Measurements from ENCODE around the gene UBL7. TPM values are rescaled to one million over a fixed set of nuclear protein-coding genes. Genes with fewer than 3 reads are reported as not detected.

The UBL7 gene, protein sequence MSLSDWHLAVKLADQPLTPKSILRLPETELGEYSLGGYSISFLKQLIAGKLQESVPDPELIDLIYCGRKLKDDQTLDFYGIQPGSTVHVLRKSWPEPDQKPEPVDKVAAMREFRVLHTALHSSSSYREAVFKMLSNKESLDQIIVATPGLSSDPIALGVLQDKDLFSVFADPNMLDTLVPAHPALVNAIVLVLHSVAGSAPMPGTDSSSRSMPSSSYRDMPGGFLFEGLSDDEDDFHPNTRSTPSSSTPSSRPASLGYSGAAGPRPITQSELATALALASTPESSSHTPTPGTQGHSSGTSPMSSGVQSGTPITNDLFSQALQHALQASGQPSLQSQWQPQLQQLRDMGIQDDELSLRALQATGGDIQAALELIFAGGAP
- 53.5 and 62.1 TPM in 2 replicates for total RNA-seq

DNA sequence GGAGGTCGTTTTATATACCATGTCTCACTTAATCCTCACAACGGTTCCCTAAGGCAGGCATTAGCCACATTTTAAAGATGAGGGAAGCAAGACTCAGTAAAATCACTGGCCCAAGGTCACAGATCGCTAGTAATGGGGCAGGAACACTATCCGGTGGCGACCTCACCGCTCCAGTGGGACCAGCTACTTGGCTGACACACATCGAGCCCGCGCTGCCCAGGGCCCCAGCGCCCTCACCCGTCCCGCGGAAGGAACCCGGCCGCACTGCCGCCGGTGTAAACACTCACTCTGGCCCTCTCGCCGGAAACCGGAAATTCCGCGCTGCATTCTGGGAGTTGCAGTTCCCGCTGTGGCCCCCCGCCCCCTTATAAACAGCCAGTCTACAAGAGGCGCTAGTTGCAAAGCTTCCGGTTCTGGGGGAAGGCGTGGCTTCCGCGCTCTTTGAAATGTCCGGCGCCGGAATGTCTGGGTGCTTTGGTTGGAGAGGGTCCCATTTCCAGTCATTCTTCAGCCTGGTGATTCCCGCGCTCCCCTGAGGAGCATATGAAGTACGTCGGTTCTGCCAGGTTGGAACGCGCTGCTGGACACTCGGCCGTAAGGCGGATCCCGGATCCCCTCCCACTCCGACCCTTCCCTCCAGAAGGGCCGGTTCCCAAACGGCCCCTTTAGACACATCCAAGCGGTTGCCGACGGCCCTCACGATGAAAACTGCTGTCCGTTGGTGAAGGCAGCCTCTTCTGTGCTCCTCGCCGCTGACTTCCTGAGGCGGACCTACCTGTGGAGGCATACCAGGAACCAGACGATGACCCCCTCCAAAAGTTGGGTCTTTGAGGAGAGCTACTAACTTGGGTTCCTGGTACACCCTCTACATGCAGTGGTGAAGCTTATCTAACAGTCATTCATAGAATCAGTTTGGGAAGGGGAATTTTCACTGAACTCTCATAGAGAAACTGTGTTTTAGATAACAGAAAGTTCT lies at the start of gene UBL7:
UBL7 (minus strand) TSS at position 290 of the 976 bp plus-strand sequence. CDS start 2,293 bp downstream, outside the sequence.
- H3K4me1 Mint-ChIP-seq, result peaks cover 42% of the 10 kb centered on the region
- H3K36me3 Mint-ChIP-seq (ENCODE audit: low read depth), result peaks cover 24% of the 10 kb centered on the region
- no peaks in the 10 kb centered on the region for H3K27me3 Mint-ChIP-seq
- H3K4me3 Mint-ChIP-seq, result peak within 1 kb of the TSS; percentile 94
- H3K9me3 Mint-ChIP-seq, result peaks cover 7% of the 10 kb centered on the region
- H3K27ac Mint-ChIP-seq, result peak within 1 kb of the TSS; percentile 94
- peak; percentile 99 for DNase-seq
- intact Hi-C loops (cut with micrococcal nuclease), result loop anchor here (1.0 to 5.0 kb wide), 7 partner anchors 22 to 321 kb away; partner anchors contain the start of genes CLK3 and CSK

DNA sequence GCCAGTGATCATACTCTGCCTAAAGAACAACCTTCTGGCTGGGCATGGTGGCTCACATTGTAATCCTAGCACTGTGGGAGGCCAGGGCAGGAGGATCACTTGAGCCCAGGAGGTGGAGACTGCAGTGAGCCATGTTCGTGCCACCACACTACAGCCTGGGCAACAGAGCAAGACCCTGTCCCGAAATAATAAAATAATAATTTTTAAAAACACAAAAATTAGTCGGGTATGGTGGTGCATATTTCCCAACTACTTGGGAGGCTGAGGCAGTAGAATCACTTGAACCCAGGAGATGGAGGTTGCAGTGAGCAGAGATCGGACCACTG lies 45.5 kb upstream of the UBL7 start:
- Mint-ChIP-seq H3K27ac (no peak overlapping the region), H3K4me1 (peaks cover 6% of the 10 kb centered on the region), H3K27me3 (no peaks in the 10 kb centered on the region), H3K4me3 (no peak overlapping the region), H3K36me3 (ENCODE audit: low read depth) (peaks cover 8% of the 10 kb centered on the region), H3K9me3 (no peaks in the 10 kb centered on the region)
- no peak for DNase-seq
- intact Hi-C loops (cut with micrococcal nuclease), result no loop called here

DNA sequence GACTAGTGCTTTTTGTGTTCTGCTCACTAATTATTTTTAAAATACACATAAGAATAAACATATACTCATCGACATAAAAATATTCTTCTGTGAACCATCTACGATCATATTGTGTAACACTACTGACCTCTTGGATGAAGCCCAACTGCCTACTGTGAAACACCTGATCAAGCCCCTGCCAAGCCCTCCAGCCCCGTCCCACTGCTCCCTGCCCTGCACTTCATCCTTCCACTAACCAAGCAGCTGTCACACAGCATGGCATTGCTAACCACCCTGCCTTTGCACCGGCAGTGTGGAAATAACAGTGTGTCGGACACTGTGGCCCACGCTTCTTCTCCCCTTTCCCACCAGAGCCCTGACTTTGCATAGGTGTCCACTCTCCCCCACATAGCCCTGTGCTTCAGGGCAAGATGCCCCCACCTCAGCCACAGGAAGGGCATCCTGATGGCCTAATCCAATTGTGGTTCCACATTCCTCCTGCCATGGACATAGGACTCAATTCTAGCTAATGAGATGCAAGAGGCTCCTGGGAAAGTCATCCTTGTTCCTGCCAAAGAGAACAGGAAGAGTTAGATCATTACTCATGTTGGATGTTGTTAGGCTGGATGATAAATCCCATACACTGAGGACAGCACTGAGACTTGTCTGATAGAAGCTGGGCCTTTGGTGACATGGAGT lies 45.0 kb upstream of the UBL7 start:
- Mint-ChIP-seq H3K36me3 (ENCODE audit: low read depth) (peaks cover 8% of the 10 kb centered on the region), H3K27ac (no peak overlapping the region), H3K27me3 (no peaks in the 10 kb centered on the region), H3K9me3 (no peaks in the 10 kb centered on the region), H3K4me1 (peaks cover 3% of the 10 kb centered on the region), H3K4me3 (no peak overlapping the region)
- DNase-seq, result no peak
- intact Hi-C loops (cut with micrococcal nuclease), result no loop called here

DNA sequence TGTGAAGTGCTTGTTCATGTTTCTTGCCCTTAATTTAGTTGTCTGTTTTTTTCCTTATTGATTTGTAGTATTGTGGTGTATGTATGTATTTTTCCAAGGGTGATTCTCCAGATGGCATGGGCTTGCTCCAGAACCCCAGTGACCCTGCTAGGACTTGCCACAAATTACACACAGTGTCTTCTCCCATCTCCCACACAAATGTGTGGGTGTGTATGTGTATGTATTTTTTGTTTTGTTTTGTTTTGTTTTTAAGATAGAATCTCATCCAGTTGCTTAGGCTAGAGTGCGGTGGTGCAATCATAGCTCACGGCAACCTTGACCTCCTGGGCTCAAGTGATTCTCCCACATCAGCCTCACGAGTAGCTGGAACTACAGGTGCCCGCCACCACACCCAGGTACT lies 43.9 kb upstream of the UBL7 start:
- intact Hi-C loops (cut with micrococcal nuclease), result no loop called here
- no peak for DNase-seq
- no peaks in the 10 kb centered on the region for H3K27me3 Mint-ChIP-seq
- H3K27ac Mint-ChIP-seq, result no peak overlapping the region
- H3K4me1 Mint-ChIP-seq, result peaks cover 3% of the 10 kb centered on the region
- no peak overlapping the region for H3K4me3 Mint-ChIP-seq
- H3K9me3 Mint-ChIP-seq, result no peaks in the 10 kb centered on the region
- peaks cover 8% of the 10 kb centered on the region for H3K36me3 Mint-ChIP-seq (ENCODE audit: low read depth)

DNA sequence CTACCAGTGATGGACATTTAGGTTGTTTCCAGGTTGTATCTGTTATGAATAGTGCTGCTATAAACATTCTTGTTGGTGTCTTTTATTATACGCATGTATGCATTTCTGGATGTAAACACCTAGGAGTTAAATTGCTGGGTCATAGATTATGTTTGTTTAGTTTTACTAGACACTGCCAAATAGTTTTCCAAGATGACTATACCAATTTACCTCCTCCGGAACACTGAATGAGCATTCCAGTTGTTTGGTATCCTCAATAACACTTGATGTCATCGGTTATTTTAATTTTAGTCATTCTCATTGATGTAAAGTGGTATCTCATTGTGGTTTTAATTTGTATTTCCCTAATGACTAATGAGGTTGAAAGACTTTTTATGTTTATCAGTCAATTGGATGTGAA lies 43.5 kb upstream of the UBL7 start:
- Mint-ChIP-seq H3K4me3 (no peak overlapping the region), H3K27me3 (no peaks in the 10 kb centered on the region), H3K36me3 (ENCODE audit: low read depth) (peaks cover 8% of the 10 kb centered on the region), H3K27ac (no peak overlapping the region), H3K4me1 (peaks cover 3% of the 10 kb centered on the region), H3K9me3 (no peaks in the 10 kb centered on the region)
- intact Hi-C loops (cut with micrococcal nuclease), result no loop called here
- DNase-seq, result no peak

DNA sequence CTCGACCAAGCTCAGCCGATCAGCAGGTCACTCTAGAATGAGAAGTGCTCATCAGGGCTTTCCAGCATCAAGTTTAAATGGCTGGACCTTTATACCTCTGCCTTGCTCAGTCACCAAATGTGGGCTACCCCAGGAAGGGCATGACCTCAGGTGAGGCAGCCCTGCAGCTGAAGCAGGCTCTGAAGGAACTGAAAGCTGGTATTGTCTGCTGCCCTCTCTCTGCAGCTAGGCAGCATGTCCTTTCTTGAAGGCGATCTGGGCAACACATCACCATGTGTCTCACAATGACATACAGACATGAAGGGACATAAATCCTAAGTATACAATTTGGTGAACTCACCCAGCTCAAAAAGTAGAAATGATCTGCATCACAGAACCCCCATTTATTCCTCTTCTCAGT lies 41.3 kb upstream of the UBL7 start:
- H3K4me1 Mint-ChIP-seq, result peaks cover 3% of the 10 kb centered on the region
- H3K9me3 Mint-ChIP-seq, result no peaks in the 10 kb centered on the region
- H3K27ac Mint-ChIP-seq, result no peak overlapping the region
- H3K27me3 Mint-ChIP-seq, result no peaks in the 10 kb centered on the region
- H3K4me3 Mint-ChIP-seq, result no peak overlapping the region
- intact Hi-C loops (cut with micrococcal nuclease), result no loop called here
- peaks cover 8% of the 10 kb centered on the region for H3K36me3 Mint-ChIP-seq (ENCODE audit: low read depth)
- no peak for DNase-seq

DNA sequence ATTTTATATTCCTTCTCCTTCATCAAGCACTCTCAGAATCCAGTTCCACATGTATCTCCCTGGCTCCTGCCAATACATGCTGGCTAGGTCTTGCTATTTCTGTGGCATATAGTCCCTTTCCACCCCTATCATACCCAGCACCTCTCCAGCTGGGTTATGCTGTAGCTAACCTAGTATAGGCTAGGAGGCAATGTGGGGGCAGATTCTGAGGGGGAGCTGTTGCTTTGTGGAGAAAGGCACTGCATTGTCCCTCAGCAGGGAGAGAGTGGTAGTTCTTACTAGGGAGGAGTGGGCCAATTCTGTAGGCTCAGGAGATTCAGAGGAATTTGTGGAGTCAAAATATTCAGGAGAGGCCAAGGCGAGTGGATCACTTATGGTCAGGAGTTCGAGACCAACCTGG lies 39.4 kb upstream of the UBL7 start:
- no peak for DNase-seq
- Mint-ChIP-seq H3K27me3 (no peaks in the 10 kb centered on the region), H3K36me3 (ENCODE audit: low read depth) (peaks cover 8% of the 10 kb centered on the region), H3K9me3 (no peaks in the 10 kb centered on the region), H3K27ac (no peak overlapping the region), H3K4me1 (peaks cover 3% of the 10 kb centered on the region), H3K4me3 (no peak overlapping the region)
- intact Hi-C loops (cut with micrococcal nuclease), result no loop called here

DNA sequence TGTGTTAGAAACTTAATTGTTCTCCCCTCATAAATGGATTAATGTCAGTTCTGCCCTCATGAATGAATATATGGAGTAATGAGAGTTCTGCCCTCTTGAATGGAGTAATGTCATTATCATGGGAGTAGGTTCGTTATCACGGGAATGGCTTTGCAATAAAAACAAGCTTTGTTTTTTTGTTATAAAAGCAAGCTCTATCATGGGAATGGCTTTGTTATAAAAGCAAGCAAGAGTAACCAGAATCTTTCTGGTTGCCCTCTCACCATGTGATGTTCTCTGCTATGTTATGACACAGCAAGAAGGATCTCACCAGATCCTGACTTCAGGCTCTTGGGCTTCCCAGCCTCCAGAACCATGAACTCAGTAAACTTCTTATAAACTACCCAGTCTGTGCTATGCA lies 38.4 kb upstream of the UBL7 start:
- no peak overlapping the region for H3K27ac Mint-ChIP-seq
- peaks cover 8% of the 10 kb centered on the region for H3K36me3 Mint-ChIP-seq (ENCODE audit: low read depth)
- no peak overlapping the region for H3K4me3 Mint-ChIP-seq
- intact Hi-C loops (cut with micrococcal nuclease), result no loop called here
- H3K9me3 Mint-ChIP-seq, result no peaks in the 10 kb centered on the region
- no peak for DNase-seq
- H3K27me3 Mint-ChIP-seq, result no peaks in the 10 kb centered on the region
- no peaks in the 10 kb centered on the region for H3K4me1 Mint-ChIP-seq

DNA sequence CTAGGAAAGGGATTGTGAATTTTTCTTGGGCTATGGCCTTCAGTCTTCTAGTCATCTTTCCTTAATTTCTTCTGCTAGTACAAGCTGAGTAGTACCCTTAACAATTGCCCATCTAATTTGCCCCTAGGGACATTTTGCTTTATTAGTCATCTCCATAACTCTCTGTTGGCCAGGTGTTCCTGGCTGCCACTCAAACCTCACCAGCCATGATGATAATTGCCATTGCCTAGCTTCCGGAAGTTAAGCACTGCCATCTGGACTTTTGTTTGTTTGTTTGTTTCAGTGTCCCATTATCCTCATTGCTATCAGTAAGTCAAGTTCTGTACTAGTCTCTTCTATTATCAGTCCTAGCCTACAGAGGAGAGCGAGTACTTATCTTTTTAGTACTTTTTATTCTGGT lies 36.6 kb upstream of the UBL7 start:
- H3K4me3 Mint-ChIP-seq, result no peak overlapping the region
- no peaks in the 10 kb centered on the region for H3K4me1 Mint-ChIP-seq
- peaks cover 2% of the 10 kb centered on the region for H3K36me3 Mint-ChIP-seq (ENCODE audit: low read depth)
- DNase-seq, result no peak
- H3K27ac Mint-ChIP-seq, result no peak overlapping the region
- intact Hi-C loops (cut with micrococcal nuclease), result no loop called here
- no peaks in the 10 kb centered on the region for H3K9me3 Mint-ChIP-seq
- no peaks in the 10 kb centered on the region for H3K27me3 Mint-ChIP-seq

DNA sequence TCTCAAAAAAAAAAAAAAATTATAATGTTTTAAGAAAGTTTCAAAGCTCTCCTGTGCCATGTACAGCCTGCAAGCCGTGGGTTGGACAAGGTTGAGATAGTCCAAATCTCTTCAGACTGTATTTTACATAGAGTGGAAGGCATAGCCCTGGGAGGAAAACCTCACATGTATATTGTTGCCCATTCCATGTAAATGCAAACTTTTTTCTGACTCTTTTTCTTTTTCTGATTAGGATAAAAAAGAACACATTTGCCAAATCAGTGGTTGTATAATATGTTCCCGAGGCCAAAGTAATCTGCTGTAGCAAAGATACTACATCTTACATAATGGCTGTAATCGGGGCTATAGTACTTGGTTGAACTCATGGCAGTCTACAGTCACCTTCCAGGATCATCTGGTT lies 35.7 kb upstream of the UBL7 start:
- intact Hi-C loops (cut with micrococcal nuclease), result no loop called here
- no peaks in the 10 kb centered on the region for H3K9me3 Mint-ChIP-seq
- H3K27me3 Mint-ChIP-seq, result no peaks in the 10 kb centered on the region

DNA sequence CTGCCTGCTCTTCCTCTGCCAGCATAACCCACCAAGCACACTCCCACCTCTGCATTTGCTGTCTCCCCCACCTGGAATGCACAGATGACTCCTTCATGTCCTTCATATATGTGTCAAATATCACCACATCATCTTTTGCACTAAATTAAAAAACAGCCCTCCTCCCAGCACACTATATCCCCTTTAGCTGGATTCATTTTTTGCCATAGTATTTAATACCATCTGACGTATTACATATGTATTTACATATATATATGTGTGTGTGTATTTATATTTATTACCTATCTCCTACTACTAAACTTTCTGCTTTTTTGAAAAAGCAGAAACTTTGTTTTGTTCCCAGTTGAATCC lies 29.4 kb upstream of the UBL7 start:
- no peaks in the 10 kb centered on the region for H3K36me3 Mint-ChIP-seq (ENCODE audit: low read depth)
- H3K27me3 Mint-ChIP-seq, result no peaks in the 10 kb centered on the region
- H3K4me1 Mint-ChIP-seq, result peaks cover 16% of the 10 kb centered on the region
- H3K27ac Mint-ChIP-seq, result no peak overlapping the region
- H3K9me3 Mint-ChIP-seq, result no peaks in the 10 kb centered on the region
- H3K4me3 Mint-ChIP-seq, result no peak overlapping the region
- intact Hi-C loops (cut with micrococcal nuclease), result loop anchor here (2.0 kb wide), 1 partner anchor 52 kb away; no protein-coding TSS in a partner anchor
- no peak for DNase-seq

More for the DNA sequence above, 35.7 kb upstream of the UBL7 start:
- Mint-ChIP-seq H3K4me1 (no peaks in the 10 kb centered on the region), H3K27ac (no peak overlapping the region), H3K36me3 (ENCODE audit: low read depth) (no peaks in the 10 kb centered on the region), H3K4me3 (no peak overlapping the region)
- DNase-seq, result no peak

DNA sequence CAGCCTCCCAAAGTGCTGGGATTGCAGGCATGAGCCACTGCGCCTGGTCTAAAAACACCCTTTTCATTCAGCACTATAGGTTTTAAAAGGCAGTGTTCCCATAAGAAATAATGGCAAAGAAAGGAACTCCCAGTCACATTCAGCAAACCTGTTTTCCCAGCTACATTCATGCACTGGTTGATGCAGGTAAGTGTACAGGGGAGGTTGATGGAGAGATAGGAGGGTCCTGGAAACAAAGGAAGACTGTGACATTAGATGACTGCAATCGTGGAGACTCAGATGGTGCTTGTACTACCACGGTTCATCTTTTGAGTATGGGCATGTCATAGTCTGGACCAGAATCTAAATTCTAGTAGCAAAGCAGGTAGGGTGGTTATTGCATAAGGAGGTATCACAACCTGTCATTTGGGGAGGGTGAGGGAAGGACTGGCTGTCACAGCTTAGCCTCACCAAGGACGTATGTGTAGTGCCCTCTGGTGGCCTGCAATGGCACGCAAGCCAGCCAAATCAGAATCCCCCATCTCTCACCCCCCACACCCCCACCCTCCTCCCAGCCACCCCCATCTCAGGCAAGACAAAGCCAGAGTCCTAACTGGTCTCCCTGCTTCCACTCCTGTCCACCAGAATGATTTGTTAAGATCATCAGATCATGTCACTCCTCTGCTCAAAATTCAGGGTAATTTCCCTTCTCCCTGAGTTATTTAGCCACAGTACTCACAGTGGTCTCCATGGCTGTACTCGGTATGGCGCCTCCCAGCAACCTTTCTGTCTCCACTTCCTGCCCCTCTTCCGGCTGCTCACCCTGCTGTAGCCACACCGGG lies 28.8 kb upstream of the UBL7 start:
- no peaks in the 10 kb centered on the region for H3K27me3 Mint-ChIP-seq
- H3K4me3 Mint-ChIP-seq, result peak overlapping the region; percentile 6
- intact Hi-C loops (cut with micrococcal nuclease), result loop anchor here (1.0 to 5.0 kb wide), 4 partner anchors 29 to 115 kb away; partner anchors contain the start of gene UBL7
- H3K27ac Mint-ChIP-seq, result no peak overlapping the region
- H3K4me1 Mint-ChIP-seq, result peaks cover 16% of the 10 kb centered on the region
- peak; percentile 91 for DNase-seq
- no peaks in the 10 kb centered on the region for H3K9me3 Mint-ChIP-seq
- H3K36me3 Mint-ChIP-seq (ENCODE audit: low read depth), result no peaks in the 10 kb centered on the region

DNA sequence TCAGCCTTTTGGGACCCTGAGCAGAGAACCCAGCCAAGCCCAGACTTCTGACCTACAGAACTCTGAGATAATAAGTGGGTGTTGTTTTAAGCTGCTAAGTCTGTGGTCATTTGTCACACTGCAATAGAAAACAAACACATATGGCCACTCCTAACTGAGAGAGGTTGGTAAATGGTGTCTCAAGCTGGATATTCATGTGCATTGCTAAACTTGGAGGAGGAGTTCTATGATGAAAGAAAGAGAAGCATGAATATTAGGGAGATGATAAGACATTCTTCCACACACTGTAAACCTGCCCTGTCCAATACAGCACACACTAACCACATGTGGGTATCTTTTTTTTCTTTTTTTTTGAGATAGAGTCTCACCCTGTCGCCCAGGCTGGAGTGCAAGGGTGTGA lies 27.8 kb upstream of the UBL7 start:
- Mint-ChIP-seq H3K27me3 (no peaks in the 10 kb centered on the region), H3K27ac (no peak overlapping the region), H3K4me3 (no peak overlapping the region), H3K36me3 (ENCODE audit: low read depth) (no peaks in the 10 kb centered on the region), H3K4me1 (peaks cover 16% of the 10 kb centered on the region), H3K9me3 (no peaks in the 10 kb centered on the region)
- intact Hi-C loops (cut with micrococcal nuclease), result loop anchor here (1.0 to 5.0 kb wide), 3 partner anchors 28 to 114 kb away; partner anchors contain the start of gene UBL7
- no peak for DNase-seq

All from activated CD4-positive, alpha-beta T cell treated with anti-CD3 and anti-CD28 coated beads, Interleukin-2, amount 10 ng/mL, durations not matched to agents 24 days and 14 days (primary cell).